ENCODE data around the gene GIT1. TPM values are rescaled to one million over a fixed set of nuclear protein-coding genes. Genes with fewer than 3 reads are reported as not detected.
A peak's percentile ranks its signal among the peaks of the same experiment; 100 is the strongest.

The GIT1 gene
- total RNA-seq, 1 donor from 2014 or later = 31.9 TPM

DNA sequence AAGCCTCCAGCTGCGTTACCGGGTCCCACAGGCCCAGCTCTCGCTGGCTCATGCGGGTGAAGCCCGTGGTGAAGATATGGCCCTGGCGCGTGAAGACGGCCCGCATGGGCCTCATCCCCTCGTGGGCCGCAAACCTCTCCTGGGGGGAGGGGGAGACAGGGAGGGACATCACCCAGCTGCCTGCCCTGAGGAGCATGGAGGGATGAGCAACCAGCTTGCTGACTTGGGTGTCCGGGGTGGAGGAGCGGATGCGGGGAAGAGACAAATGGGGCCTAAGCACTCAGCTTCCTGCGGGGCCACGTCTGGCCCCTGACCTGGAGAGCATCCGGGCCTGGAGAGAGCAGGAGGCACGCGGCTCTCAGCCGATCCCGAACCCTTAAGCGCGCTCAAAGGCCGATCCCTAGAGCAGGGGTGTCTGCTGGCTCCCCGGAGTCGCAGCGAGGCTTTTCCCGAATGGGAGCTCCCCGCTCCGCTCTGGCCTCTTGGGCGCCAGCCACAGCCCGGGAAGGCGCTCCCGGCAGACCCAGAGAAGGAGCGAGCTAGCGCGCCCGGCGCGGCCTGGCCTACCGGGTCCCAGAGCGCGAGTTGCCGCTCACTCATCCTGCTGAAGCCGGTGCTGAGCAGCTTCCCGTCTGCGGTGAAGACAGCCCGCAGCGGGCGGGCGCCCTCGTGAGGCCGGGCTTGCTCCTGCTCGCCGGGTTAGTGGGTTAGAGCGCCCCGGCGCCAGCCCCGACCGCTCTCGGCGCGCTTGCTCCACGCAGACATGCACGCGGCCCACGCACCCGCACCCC, 28.2 kb upstream of the GIT1 start:
- peak; percentile 75 for TF ChIP-seq CTCF (IDR thresholded peaks at IDR 0.05; ENCODE audit: borderline replicate concordance)
- DNase-seq = peak; percentile 81
- H3K9me3 ChIP-seq (replicated peaks) = no peaks in the 10 kb centered on the region
- H3K36me3 ChIP-seq = no peaks in the 10 kb centered on the region
- peaks cover 99% of the 10 kb centered on the region for H3K4me1 ChIP-seq
- intact Hi-C loops (cut with micrococcal nuclease) = no loop called here
- peak overlapping the region; percentile 63 for H3K4me3 ChIP-seq
- peak overlapping the region; percentile 87 for H3K27ac ChIP-seq (replicated peaks)
- H3K27me3 ChIP-seq (ENCODE audit: low read depth) = no peaks in the 10 kb centered on the region

DNA sequence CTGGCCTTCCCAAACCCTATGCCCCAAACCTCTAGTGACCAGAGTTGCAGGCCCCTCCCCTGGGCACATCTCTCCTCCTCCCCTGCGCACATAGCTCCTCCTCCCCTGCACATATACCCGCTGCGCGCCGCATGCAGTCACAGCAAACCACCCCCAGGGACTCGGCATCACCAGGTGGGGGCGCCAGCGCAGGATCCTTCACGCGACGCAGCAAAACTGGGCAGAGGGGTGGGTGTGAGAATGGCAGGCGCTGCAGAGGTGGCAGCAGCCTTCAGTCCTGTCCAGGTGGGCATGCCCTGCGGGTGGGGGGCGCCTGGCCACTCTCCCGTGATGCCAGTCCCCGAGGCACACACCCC, 27.7 kb upstream of the GIT1 start:
- Histone ChIP-seq H3K9me3 (replicated peaks) (no peaks in the 10 kb centered on the region), H3K27me3 (ENCODE audit: low read depth) (no peaks in the 10 kb centered on the region), H3K4me3 (peak overlapping the region; percentile 63), H3K36me3 (no peaks in the 10 kb centered on the region), H3K27ac (replicated peaks) (no peak overlapping the region), H3K4me1 (peaks cover 94% of the 10 kb centered on the region)
- peak; percentile 72 for DNase-seq
- intact Hi-C loops (cut with micrococcal nuclease) = no loop called here
- TF ChIP-seq CTCF (IDR thresholded peaks at IDR 0.05; ENCODE audit: borderline replicate concordance) = peak; percentile 55

GRCh38 chr17:29616300-29617048, 27.0 kb upstream of the GIT1 start:
- intact Hi-C loops (cut with micrococcal nuclease) = no loop called here
- H3K27me3 ChIP-seq (ENCODE audit: low read depth) = no peaks in the 10 kb centered on the region
- H3K27ac ChIP-seq (replicated peaks) = peak overlapping the region; percentile 77
- H3K9me3 ChIP-seq (replicated peaks) = no peaks in the 10 kb centered on the region
- H3K36me3 ChIP-seq = no peaks in the 10 kb centered on the region
- no peak for DNase-seq
- TF ChIP-seq CTCF (IDR thresholded peaks at IDR 0.05; ENCODE audit: borderline replicate concordance) = no peak
- peaks cover 88% of the 10 kb centered on the region for H3K4me1 ChIP-seq
- peak overlapping the region; percentile 63 for H3K4me3 ChIP-seq

GRCh38 chr17:29615492-29616299, 26.2 kb upstream of the GIT1 start:
- Histone ChIP-seq H3K27ac (replicated peaks) (peak overlapping the region; percentile 77), H3K27me3 (ENCODE audit: low read depth) (no peaks in the 10 kb centered on the region), H3K4me1 (peaks cover 80% of the 10 kb centered on the region), H3K9me3 (replicated peaks) (no peaks in the 10 kb centered on the region), H3K36me3 (no peaks in the 10 kb centered on the region), H3K4me3 (peak overlapping the region; percentile 63)
- peak; percentile 87 for DNase-seq
- intact Hi-C loops (cut with micrococcal nuclease) = no loop called here
- no peak for TF ChIP-seq CTCF (IDR thresholded peaks at IDR 0.05; ENCODE audit: borderline replicate concordance)

DNA sequence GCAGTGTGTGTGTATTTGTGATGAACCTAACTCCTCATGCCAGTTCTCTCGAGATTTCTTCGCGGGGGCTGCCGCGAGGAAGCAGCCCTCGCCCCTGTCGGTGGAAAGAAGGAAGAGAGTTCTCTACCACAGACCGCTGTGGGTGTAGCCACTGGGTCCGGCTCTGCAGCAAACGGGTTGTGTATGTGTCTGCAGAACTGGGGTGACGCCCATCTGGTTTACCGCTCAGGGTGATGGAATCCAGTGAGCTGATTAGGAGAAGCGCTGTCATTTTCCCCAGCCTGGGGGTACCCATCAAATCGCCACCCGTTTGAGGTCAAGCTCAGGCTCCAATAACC, 25.6 kb upstream of the GIT1 start:
- no peaks in the 10 kb centered on the region for H3K36me3 ChIP-seq
- intact Hi-C loops (cut with micrococcal nuclease) = no loop called here
- no peaks in the 10 kb centered on the region for H3K9me3 ChIP-seq (replicated peaks)
- no peaks in the 10 kb centered on the region for H3K27me3 ChIP-seq (ENCODE audit: low read depth)
- peak overlapping the region; percentile 63 for H3K4me3 ChIP-seq
- DNase-seq = no peak
- H3K27ac ChIP-seq (replicated peaks) = peak overlapping the region; percentile 77
- TF ChIP-seq CTCF (IDR thresholded peaks at IDR 0.05; ENCODE audit: borderline replicate concordance) = no peak
- H3K4me1 ChIP-seq = peaks cover 73% of the 10 kb centered on the region
